ENCODE results near the gene CHPF2. TPM values are rescaled to one million over a fixed set of nuclear protein-coding genes. Genes with fewer than 3 reads are reported as not detected.

The CHPF2 gene, protein sequence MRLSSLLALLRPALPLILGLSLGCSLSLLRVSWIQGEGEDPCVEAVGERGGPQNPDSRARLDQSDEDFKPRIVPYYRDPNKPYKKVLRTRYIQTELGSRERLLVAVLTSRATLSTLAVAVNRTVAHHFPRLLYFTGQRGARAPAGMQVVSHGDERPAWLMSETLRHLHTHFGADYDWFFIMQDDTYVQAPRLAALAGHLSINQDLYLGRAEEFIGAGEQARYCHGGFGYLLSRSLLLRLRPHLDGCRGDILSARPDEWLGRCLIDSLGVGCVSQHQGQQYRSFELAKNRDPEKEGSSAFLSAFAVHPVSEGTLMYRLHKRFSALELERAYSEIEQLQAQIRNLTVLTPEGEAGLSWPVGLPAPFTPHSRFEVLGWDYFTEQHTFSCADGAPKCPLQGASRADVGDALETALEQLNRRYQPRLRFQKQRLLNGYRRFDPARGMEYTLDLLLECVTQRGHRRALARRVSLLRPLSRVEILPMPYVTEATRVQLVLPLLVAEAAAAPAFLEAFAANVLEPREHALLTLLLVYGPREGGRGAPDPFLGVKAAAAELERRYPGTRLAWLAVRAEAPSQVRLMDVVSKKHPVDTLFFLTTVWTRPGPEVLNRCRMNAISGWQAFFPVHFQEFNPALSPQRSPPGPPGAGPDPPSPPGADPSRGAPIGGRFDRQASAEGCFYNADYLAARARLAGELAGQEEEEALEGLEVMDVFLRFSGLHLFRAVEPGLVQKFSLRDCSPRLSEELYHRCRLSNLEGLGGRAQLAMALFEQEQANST
- 72.5 and 87.7 TPM in 2 replicates for total RNA-seq (2014; rRNA removed; shearing (Covaris generic))

DNA sequence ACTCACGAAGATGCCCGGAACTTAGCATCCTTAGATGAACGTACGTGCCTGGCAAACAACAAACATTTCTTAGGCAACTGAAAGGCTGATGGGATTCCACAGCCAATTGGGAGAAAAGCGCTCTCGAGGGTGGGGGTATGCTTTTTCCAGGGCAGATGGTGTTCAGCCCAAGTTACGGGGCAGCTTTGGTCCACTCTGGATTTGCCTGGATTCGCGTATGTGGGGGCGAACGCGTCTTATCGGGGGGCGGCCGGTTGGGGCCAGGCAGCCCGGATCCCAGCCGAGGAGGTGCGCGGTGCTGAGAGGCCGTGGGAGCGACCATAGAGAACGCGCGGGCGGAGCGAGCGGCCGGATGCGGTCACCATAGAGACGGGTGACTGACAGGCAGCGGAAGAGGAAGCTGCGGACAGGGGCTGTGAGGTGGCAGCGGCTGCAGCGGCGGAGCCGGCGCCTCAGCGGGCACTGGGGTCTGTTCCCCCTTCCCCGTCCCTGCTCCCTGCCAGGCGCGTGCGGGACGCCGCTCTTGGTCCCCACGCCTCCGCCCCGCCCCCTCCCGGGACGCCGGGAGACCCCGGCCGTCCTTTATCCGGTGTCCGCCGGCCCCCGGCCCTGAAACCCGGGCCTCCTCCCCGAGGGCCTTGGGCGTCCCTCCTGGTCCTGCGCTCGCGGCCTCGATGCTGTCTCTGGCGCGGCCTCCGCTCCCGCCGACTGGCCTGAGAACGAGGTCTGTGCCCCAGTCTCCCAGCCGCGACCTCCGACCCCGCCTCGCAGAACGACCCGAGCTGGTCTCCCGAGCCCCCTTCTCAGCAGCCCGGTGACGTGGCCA, at the start of gene CHPF2:
Gene CHPF2, plus strand, starts transcription at position 393 of the 826 bp plus-strand sequence. CDS start 1,529 bp downstream, outside the sequence.
- DNase-seq (ENCODE audit: low spot score), result peak; percentile 95

DNA sequence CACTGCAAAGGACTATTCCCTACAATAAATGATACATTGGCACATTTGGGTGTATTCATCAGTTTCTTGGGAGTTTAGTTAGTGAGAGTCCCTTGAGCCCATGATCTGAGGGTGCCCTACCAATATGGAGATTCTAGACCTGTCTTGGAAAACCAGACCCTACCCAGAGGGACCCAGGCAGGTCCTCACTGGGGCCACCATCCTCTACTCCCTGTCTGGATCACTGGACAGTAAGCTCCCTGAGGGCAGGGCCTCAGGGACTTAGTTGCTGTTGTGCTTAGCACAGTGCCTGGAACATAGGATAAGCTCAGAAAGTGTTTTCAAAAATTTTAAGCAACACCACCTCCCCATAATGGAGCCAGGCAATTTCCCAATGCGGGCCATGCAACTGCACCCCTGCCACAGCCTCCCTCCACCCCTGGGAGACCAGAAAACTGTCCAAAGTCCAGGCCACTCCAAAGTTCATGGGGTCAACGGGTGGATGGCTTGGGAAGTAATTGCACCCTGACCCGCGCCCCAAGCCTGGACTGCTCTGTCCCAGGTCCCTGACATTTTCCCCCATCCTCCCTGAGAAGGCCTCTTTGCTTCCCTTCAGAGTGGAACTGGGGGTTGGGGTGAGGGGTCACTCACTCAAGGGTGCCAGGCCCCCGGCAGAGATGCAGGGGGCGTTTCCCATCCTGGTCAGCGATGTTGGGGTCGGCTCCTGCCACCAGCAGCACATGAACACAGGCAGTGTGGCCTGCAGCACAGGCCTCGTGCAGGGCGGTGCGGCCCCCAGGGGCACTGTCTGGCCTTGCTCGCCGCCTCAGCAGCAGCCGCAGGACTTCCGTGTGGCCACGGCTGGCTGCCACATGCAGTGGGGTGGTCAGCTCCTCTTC, 46.3 kb upstream of the CHPF2 start:
- no peak for DNase-seq (ENCODE audit: low spot score)

DNA sequence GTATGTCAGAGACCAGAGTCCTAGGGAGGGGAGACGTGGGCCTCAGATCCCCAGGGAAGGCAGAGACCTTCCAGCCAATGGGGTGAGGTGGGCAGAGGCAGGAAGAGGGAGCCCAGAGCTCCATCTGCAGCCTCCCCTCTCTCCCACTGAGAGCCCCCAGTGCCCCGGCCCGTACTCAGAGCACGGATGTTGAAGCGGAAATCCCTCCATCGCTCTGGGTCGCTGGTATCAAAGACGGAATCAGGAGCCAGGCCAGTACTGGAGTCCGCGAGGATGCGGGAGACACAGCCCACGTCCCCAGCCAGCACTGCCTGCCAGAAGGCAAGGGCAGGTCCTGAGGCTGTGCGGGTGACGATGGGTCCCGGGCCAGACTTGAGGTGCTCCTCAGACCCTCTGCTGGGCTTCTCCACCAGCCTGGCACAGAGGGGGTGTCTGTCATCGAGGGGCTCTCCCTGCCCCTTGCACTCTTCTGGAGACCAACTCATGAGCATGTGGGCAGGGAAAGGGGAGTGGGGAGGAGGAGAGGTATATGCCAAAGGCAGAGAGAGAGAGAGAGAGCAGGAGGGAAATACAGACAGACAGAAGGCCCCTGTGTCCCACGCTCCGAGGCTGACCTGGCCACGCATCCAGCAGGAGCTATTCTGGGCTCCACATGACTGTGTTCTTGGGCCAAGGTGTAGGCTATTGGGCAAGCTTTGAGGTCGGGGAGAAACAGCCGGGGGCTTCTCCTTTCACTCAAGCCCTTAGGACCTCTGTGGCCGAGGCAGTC, 45.5 kb upstream of the CHPF2 start, which contains the start of gene ASB10:
Gene ASB10, minus strand, starts transcription at position 611 of the 769 bp plus-strand sequence. Its CDS starts 120 bp downstream, at position 491.
- DNase-seq (ENCODE audit: low spot score), result no peak

DNA sequence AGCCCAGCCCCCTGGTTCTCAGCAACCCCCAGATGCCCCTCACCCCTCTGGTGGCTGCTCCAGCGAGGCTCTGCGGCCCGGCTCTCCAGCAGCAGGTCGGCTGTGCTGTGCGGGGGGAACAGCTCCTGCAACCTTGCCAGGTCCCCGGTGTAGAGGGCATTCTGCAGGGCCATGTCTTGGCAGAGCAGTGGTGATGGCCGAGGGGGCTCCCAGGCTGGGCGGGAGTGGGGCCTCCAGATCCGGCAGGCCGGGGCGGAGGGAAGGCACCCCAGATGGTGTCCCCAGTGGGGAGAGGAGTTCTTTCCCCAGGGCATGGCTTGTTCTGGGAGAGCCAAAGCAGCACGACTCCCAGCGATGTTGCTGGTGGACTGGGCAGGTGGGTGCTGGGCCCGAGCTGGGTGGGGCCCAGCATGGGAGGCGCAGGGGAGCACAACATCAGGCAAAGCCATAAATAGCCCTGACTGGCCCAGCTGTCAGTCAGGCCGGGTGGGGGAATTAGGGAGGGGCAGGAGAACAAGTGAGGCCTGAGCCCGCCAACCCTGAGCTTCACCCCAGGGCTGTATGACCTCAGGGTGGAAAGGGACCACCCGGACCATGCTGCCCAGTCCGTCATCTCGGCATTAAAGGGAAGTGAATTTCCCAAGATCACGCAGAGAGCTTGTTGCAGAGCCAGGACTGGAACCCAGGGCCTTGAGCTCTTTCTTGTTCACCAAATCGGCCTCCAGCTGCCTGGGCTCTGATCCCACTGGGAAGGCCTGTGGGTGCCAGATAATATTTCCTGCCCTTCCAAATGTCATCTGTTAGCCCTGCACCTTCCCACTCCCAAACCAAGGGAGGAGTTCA, 44.7 kb upstream of the CHPF2 start:
- DNase-seq (ENCODE audit: low spot score), result no peak

DNA sequence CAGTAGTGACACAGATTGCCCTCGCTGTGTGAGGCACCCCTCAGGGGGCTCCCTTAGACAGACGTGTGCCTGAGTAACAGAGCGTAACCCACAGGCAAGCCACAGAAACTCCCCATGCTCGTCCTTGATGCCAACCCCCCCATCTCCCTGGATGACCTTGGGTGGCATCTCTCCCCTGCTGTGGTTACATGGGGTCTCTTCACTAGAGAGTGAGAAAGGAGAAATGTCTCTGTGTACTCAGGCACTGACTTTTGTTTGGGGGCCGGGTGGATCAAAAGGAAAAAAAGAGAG, 44.1 kb upstream of the CHPF2 start:
- DNase-seq (ENCODE audit: low spot score), result no peak

DNA sequence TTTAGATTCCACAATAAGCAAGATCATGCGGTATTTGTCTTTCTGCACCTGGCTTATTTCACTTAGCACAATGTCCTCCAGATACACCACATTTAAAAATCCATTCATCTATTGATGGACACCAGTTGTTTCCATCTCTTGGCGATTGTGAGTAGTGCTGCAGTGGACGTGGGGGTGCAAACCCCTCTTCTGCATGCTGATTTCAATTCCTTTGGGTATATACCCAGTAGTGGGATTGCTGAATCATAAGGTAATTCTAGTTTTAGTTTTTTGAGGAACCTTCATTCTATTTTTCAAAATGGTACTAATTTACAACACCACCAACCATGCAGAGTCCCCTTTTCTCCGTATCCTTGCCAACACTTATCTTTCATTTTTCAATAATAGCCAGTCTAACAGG, 43.2 kb upstream of the CHPF2 start:
- no peak for DNase-seq (ENCODE audit: low spot score)

DNA sequence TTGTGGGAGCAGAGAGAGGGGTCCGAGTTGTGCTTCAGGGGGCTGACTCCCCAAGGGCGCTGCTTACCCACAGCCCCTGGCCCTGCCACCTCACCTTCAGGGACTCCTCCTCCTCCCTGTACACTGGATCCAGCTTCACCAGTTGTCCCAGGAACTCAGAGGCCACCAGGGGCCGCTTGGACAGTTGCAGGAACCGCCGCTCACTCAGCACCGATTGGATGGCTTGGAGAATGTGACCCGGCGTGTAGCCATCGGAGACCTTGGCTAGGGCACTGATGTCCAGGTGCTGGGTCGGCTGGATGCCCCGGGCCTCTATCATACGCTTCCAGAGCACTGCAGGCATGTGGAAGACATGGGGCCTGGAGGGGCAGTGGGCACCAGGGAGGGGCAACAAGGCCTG, 40.7 kb upstream of the CHPF2 start:
- peak; percentile 36 for DNase-seq (ENCODE audit: low spot score)

DNA sequence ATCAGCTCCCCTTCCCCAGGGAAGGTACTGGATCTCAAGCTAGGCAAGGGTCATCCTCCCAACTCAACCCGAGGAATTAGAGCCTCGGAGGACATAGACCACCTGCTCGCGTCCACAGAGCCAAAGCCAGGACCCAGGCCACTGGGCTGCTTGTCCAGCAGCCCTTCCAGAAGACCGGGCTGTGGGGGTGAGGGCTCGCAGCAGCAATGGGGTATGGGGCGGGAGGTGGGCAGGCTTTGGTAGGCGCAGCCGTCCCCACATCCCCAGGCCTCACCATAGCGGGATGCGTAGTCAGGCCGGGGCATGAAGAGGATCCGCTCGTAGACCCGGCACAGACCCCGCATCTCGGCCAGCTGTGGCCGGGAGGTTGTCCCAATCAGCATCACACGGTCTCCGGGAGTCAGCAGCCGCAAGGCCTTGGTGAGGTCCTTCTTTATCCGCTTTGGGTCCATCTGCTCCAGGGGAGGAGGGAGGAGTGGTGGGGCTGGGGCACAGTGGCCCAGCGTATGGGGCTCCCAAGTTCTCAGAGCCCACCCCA, 40.2 kb upstream of the CHPF2 start:
- DNase-seq (ENCODE audit: low spot score), result no peak

DNA sequence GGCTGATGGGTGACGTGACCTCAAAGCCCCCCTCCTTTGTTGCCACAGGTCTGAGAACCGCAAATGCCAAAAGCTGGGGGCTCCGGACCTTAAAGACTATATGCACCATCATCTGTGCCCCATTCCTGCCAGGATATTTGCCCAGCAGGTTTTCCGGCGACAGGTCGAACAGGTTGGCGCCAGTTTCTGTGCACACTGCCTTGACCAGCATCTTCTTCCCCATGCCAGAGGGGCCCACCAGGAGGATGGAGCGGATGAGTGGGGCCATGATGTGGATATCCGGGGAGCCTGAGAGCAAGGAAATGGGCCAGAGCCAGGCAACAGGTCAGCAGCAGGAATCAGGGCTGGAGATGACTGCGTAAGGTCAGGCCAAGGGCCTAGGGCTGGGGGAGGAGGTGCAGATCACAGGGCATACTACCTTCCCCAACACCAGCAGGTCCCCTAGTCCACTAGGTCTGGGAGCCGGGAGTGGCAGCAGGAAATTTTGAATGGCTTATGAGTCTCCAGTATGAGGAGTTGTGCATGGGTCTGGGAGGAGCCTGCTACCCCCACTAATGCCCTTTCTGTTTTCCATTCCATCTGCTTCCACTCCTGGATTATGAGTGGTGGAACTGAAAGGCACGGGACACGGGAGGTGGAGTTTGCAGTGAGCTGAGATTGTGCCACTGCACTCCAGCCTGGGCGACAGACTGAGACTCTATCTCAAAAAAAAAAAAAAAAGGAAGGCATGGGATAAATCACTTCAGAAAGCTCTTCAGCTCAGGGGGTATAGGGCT, 38.9 kb upstream of the CHPF2 start:
- DNase-seq (ENCODE audit: low spot score), result no peak

DNA sequence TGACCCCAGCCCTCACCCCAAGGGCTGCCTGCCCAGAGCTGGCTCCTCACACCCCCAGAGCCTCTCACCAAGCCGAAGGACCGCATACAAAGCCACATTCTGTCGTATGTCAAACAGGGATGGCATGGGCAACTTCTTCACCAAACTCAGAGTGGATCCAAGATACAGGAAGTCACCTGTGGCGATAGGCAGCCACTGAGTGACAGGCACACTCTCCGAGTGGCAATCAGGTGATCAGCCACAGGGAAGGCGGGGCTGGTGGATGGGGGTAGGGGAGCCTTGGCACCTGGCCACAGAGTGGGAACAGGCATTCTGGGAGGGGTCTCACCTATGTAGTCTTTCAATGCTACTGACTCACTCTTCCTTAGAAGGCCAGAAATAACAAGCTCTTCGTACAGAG, 38.1 kb upstream of the CHPF2 start:
- DNase-seq (ENCODE audit: low spot score), result no peak

DNA sequence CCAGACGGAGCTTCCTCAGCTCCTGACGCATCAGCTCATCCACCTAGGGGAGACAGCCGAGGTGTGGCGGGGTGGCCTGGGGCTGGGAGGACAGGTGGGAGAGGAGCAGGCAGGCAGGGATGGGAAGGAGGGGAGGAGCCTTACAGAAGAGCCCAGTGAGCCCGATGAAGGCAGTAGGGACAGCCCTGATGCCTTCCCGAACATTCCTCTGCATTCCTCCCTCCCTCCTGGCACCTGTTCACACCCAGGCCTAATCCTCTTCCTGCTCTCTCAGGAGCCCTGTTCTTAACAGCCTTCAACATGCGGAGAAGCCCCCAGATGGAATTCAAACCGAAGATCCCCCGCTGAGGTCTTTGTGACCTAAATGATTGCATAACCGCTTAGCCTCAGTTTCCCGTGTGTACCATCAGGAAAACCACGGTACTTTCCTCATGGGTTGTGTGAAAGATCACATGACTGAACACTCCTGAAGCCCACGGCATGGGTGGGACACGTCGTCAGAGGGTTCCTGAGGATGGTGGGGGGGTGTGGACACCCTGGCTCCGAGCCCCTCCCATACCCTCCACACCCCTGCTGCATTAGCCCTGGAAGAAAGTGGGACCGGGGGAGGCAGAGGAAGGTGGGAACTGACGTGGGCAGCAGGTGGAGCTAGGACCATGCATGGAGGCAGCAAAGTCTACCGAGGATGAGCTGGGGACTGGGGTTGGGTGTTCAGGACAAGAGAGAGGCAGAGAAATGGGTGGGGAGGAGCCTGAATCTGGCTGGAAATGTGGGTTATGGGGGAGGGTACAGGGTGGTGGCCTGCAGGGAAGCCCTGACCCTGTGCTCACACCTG, 36.5 kb upstream of the CHPF2 start:
- no peak for DNase-seq (ENCODE audit: low spot score)

DNA sequence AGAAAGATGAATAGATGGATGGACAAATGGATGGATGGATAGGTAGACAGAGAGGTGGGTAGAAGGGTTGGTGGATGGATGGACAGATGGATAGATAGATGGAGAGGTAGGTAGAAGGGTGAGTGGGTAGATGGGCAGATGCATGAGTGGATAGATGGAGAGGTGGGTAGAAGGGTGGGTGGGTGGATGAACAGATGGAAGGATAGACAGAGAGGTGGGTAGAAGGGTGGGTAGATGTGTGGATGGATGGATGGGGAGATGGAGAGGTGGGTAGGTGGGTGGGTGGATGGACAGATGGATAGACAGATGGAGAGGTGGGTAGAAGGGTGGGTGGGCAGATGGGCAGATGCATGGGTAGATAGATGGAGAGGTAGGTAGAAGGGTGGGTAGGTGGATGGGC, 34.4 kb upstream of the CHPF2 start:
- no peak for DNase-seq (ENCODE audit: low spot score)

DNA sequence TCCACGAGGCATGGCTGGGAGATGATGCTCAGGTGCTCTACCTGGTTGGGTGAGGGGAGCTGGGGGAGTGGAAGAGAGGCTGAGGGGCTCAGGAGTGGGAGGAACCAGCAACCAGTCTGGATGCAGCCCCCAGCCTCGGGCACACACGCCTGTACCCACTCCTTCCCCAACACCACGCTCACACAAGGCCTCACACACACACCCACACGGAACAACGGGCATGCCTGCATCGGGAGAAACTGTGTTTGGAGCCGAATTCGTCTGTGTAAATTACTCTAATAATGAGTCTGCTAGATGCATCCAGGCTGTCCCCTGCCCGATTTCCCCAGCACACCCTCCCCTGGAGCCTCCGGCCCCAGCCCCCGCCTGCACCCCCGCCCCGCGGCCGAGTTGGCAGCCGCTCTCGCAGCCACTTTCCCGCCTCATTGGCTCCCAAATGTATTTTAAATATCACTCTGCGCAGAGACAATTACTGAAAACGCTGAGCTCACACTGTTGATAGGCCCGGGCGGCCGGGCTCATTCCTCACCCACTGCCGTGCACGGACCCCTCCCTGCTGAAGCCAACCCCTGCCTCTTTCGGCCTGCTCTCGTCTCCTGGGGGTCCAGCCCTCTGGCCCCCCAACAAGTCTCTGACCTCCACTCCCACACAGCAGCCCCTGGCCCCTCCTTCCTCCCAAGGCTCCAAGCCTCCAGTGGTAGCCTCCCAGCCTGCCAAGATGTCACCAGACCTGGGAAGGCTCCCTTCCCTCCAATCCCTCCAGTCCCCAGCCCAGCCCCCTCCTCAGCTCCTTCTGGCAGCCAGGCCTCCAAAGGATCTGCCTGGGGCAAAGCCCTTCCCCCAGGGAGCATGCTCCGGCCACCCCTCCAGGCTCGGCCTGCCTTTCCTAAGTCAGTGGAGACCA, 33.1 kb upstream of the CHPF2 start:
- DNase-seq (ENCODE audit: low spot score), result no peak

DNA sequence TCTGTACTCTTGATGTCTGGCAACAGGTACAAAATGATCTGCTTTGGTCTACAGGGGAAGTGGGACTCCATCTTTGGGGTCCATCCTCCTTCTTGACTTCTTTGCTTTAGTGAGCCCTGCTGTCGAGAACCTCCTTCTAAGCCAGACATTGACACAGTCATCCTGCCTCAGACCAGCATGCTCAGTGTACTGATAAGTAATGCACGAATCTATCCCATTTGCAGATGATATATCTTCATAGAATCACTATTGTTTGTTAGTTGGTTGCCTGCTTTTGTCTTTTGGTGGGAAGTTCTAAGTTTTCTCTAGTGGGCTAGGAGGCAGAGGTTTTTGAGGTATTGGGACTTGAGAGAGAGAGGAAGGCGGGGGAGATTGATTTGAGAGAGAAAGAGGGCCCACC, 30.9 kb upstream of the CHPF2 start:
- no peak for DNase-seq (ENCODE audit: low spot score)

DNA sequence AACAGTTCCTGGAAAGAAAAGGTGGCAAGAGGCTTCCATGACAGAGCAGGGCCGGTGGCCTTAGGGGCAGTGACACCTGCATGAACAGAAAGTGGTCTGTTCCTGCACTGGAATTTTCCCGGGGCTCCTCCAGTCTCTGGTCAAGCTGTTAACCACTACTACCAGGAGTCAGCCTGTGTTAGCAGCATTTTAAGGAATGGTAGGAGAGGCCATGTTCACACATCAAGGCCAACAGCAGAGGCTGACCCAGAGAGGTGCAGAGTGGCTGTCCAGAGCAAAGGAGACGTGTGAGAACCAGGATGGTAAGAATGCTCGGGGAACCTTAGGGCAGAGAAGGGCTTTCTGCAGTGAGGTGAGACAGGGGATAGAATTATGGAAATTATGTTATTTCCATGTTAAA, 30.5 kb upstream of the CHPF2 start:
- DNase-seq (ENCODE audit: low spot score), result no peak

DNA sequence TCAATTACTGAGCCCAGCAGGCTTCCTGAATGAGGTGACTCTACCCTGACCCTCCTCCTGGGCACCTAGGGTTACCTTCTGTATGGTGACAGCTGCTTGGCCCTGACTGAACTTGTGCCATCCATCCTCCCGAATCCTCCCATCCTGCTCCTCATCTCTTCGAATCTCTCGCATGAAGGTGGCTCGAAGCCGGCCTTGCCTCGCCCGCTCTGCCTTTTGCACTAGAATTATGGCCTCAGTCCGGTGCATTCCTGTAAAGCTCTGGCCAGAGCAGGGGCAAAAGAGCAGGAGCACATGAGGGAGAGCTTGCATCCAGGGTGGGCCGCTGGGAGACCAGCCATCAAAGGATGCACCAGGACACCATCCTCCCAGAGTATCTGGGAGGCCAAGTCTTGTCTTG, 29.4 kb upstream of the CHPF2 start:
- DNase-seq (ENCODE audit: low spot score), result no peak
